ENCODE data around the gene ZNF805.

ZNF805 gene

DNA sequence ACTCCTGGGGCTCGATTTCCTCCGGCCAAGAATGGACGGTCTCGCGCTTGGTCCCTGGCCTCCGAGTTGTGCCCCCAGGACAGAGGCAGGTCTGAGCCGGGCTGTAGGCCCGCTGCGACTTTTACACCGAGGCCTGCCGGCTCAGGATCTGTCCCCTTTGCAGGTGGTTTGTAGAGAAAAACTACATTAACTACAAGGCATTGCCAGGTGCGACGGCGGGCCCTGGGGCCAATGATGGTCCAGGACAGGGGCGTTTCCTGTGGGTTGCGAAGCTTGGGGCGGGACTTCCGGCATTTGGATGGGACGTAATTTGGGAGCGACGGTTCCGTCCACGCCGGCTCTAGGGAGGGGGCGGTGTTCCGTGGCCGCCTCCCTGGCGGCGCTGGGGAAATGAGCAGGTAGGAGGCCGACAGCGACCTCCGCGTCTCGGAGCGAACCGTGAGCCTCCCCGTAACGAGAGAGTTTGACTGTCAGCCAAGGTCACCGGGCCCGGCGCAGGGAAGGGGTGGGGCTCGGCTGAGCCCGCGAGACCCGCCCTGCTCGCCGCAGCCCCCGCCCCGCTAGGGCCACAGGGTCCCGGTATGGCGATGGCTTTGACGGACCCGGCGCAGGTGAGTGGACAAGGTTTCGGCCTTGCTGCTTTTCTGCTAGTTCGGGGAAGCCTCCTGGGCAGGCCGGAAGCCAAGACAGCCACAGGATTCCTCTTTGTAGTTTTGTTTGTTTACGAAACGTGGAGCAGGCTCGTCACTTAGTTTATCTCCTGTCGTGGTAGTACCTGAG, at the start of gene ZNF805 (continued):
- TF ChIP-seq ZBTB8A (tag by site-specific recombination; IDR thresholded peaks at IDR 0.05) = no peak
- TF ChIP-seq ZEB2 (tag by site-specific recombination; IDR thresholded peaks at IDR 0.05) = peak; percentile 48; the same call in 1 of the 2 replicates
- TF ChIP-seq ZNF2 (tag by site-specific recombination; IDR thresholded peaks at IDR 0.05) = 0 out of 2 replicates have a peak, but pooled peaks have one; percentile 24
- TF ChIP-seq, protein P1, sequence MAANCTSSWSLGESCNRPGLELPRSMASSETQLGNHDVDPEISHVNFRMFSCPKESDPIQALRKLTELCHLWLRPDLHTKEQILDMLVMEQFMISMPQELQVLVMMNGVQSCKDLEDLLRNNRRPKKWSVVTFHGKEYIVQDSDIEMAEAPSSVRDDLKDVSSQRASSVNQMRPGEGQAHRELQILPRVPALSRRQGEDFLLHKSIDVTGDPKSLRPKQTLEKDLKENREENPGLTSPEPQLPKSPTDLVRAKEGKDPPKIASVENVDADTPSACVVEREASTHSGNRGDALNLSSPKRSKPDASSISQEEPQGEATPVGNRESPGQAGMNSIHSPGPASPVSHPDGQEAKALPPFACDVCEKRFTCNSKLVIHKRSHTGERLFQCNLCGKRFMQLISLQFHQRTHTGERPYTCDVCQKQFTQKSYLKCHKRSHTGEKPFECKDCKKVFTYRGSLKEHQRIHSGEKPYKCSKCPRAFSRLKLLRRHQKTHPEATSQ (tag by site-specific recombination; IDR thresholded peaks at IDR 0.05) = no peak
- TF ChIP-seq, protein P2, sequence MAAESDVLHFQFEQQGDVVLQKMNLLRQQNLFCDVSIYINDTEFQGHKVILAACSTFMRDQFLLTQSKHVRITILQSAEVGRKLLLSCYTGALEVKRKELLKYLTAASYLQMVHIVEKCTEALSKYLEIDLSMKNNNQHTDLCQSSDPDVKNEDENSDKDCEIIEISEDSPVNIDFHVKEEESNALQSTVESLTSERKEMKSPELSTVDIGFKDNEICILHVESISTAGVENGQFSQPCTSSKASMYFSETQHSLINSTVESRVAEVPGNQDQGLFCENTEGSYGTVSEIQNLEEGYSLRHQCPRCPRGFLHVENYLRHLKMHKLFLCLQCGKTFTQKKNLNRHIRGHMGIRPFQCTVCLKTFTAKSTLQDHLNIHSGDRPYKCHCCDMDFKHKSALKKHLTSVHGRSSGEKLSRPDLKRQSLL (tag by site-specific recombination; IDR thresholded peaks at IDR 0.05) = 0 out of 2 replicates have a peak, but pooled peaks have one; percentile 20
- TF ChIP-seq, protein P3, sequence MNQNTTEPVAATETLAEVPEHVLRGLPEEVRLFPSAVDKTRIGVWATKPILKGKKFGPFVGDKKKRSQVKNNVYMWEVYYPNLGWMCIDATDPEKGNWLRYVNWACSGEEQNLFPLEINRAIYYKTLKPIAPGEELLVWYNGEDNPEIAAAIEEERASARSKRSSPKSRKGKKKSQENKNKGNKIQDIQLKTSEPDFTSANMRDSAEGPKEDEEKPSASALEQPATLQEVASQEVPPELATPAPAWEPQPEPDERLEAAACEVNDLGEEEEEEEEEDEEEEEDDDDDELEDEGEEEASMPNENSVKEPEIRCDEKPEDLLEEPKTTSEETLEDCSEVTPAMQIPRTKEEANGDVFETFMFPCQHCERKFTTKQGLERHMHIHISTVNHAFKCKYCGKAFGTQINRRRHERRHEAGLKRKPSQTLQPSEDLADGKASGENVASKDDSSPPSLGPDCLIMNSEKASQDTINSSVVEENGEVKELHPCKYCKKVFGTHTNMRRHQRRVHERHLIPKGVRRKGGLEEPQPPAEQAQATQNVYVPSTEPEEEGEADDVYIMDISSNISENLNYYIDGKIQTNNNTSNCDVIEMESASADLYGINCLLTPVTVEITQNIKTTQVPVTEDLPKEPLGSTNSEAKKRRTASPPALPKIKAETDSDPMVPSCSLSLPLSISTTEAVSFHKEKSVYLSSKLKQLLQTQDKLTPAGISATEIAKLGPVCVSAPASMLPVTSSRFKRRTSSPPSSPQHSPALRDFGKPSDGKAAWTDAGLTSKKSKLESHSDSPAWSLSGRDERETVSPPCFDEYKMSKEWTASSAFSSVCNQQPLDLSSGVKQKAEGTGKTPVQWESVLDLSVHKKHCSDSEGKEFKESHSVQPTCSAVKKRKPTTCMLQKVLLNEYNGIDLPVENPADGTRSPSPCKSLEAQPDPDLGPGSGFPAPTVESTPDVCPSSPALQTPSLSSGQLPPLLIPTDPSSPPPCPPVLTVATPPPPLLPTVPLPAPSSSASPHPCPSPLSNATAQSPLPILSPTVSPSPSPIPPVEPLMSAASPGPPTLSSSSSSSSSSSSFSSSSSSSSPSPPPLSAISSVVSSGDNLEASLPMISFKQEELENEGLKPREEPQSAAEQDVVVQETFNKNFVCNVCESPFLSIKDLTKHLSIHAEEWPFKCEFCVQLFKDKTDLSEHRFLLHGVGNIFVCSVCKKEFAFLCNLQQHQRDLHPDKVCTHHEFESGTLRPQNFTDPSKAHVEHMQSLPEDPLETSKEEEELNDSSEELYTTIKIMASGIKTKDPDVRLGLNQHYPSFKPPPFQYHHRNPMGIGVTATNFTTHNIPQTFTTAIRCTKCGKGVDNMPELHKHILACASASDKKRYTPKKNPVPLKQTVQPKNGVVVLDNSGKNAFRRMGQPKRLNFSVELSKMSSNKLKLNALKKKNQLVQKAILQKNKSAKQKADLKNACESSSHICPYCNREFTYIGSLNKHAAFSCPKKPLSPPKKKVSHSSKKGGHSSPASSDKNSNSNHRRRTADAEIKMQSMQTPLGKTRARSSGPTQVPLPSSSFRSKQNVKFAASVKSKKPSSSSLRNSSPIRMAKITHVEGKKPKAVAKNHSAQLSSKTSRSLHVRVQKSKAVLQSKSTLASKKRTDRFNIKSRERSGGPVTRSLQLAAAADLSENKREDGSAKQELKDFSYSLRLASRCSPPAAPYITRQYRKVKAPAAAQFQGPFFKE (tag by site-specific recombination; IDR thresholded peaks at IDR 0.05; ENCODE audit: borderline replicate concordance) = no peak
- no peak for TF ChIP-seq ELK4 (IDR thresholded peaks at IDR 0.05; ENCODE audit: borderline replicate concordance, low read depth, low read length)
- no peak for TF ChIP-seq MZF1 (tag by site-specific recombination; IDR thresholded peaks at IDR 0.05; ENCODE audit: borderline replicate concordance)
- TF ChIP-seq BCL11B (tag by site-specific recombination; IDR thresholded peaks at IDR 0.05; ENCODE audit: low read depth) = no peak
- no peak for TF ChIP-seq ZSCAN23 (tag by site-specific recombination; IDR thresholded peaks at IDR 0.05)
- peak; percentile 76 for TF ChIP-seq EGR2 (tag by site-specific recombination; IDR thresholded peaks at IDR 0.05; ENCODE audit: low read depth)
- TF ChIP-seq KLF1 (tag by site-specific recombination; IDR thresholded peaks at IDR 0.05) = peak; percentile 94
- TF ChIP-seq ZSCAN30 (tag by site-specific recombination; IDR thresholded peaks at IDR 0.05) = peak; percentile 47; the same call in 1 of the 2 replicates
- peak; percentile 88 for TF ChIP-seq ZXDB (tag by site-specific recombination; IDR thresholded peaks at IDR 0.05)
- TF ChIP-seq, protein P4, sequence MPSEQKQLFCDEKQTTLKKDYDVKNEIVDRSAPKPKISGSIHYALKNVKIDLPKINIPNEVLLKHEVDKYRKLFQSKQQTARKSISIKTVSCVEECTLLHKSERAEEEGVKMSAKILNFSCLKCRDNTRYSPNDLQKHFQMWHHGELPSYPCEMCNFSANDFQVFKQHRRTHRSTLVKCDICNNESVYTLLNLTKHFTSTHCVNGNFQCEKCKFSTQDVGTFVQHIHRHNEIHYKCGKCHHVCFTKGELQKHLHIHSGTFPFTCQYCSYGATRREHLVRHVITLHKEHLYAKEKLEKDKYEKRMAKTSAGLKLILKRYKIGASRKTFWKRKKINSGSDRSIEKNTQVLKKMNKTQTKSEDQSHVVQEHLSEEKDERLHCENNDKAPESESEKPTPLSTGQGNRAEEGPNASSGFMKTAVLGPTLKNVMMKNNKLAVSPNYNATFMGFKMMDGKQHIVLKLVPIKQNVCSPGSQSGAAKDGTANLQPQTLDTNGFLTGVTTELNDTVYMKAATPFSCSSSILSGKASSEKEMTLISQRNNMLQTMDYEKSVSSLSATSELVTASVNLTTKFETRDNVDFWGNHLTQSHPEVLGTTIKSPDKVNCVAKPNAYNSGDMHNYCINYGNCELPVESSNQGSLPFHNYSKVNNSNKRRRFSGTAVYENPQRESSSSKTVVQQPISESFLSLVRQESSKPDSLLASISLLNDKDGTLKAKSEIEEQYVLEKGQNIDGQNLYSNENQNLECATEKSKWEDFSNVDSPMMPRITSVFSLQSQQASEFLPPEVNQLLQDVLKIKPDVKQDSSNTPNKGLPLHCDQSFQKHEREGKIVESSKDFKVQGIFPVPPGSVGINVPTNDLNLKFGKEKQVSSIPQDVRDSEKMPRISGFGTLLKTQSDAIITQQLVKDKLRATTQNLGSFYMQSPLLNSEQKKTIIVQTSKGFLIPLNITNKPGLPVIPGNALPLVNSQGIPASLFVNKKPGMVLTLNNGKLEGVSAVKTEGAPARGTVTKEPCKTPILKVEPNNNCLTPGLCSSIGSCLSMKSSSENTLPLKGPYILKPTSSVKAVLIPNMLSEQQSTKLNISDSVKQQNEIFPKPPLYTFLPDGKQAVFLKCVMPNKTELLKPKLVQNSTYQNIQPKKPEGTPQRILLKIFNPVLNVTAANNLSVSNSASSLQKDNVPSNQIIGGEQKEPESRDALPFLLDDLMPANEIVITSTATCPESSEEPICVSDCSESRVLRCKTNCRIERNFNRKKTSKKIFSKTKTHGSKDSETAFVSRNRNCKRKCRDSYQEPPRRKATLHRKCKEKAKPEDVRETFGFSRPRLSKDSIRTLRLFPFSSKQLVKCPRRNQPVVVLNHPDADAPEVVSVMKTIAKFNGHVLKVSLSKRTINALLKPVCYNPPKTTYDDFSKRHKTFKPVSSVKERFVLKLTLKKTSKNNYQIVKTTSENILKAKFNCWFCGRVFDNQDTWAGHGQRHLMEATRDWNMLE (tag by site-specific recombination; conservative IDR thresholded peaks at IDR 0.05; ENCODE audit: low read depth) = peak; percentile 96
- peak; percentile 81 for TF ChIP-seq ZNF580 (tag by site-specific recombination; IDR thresholded peaks at IDR 0.05)
- TF ChIP-seq ZNF473 (tag by site-specific recombination; IDR thresholded peaks at IDR 0.05) = no peak
- TF ChIP-seq ZFP37 (tag by site-specific recombination; IDR thresholded peaks at IDR 0.05) = peak; percentile 60; the same call in 1 of the 2 replicates
- no peak for TF ChIP-seq ZNF768 (tag by site-specific recombination; IDR thresholded peaks at IDR 0.05)
- peak; percentile 78 for TF ChIP-seq ZFHX2 (tag by site-specific recombination; conservative IDR thresholded peaks at IDR 0.05)
- TF ChIP-seq SP3 (tag by site-specific recombination; IDR thresholded peaks at IDR 0.05) = peak; percentile 94
- no peak; the same call in 1 of the 2 replicates for TF ChIP-seq ZNF704 (tag by site-specific recombination; IDR thresholded peaks at IDR 0.05)
- TF ChIP-seq ZNF112 (tag by site-specific recombination; IDR thresholded peaks at IDR 0.05) = no peak
